Esophagus mucosa (tissue), 1 donor: Measurements from ENCODE around the gene SRRM2. TPM values are rescaled to one million over a fixed set of nuclear protein-coding genes. Genes with fewer than 3 reads are reported as not detected.

Experiments used
- ATAC-seq: fragments of 200-7000 bp; cut with Tn5 transposase; one replicate; pipeline ENCODE4 v1.9.1; 2020
- total RNA-seq: library from RNA; stranded (reverse); gene quantifications from one replicate; pipeline ENCODE4 v1.2.4, GENCODE V29; 2023
- donor health status: DM: yes; HTN: yes; CAD: no.

The SRRM2 gene
- total RNA-seq, 1 donor from 2014 or later, result 280 TPM

DNA sequence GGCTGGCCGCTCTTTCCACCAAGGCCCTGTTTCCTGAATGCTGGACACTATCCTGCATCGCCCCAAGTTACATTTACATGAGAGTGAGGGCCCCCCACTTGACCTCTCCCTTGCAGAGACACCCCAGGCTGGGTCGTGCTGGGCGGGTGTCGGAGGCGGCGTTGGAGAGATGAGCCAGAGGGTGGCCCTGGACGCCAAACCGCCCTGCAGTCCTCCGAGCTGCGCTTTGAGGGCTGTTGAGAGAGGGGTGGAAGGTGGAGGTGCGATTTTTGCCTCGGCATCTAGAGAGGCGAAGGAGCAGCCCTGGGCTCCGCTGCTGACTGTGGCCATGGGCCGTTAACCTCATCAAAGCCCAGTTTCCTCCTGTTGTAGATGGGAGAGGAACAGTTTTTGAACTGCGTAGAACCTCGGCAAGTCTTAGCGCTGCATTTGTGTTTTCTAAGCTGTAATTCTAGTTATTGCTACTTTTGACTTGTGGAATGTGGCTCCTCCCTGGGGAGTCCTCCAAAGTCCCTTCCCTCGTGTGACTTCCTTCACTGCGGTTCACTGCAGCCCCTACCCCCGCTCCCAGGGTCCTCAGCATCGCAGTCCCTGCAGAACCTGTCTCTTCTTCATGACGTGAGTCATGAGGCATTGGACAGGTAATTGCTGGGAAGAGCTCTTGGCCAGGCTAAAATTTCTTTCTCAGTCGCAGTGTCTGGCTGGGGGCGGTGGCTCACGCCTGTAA, 25.6 kb downstream of the SRRM2 start:
- peak; percentile 42 for ATAC-seq

GRCh38 chr16:2778630-2778958, 26.2 kb downstream of the SRRM2 start:
- ATAC-seq, result no peak

DNA sequence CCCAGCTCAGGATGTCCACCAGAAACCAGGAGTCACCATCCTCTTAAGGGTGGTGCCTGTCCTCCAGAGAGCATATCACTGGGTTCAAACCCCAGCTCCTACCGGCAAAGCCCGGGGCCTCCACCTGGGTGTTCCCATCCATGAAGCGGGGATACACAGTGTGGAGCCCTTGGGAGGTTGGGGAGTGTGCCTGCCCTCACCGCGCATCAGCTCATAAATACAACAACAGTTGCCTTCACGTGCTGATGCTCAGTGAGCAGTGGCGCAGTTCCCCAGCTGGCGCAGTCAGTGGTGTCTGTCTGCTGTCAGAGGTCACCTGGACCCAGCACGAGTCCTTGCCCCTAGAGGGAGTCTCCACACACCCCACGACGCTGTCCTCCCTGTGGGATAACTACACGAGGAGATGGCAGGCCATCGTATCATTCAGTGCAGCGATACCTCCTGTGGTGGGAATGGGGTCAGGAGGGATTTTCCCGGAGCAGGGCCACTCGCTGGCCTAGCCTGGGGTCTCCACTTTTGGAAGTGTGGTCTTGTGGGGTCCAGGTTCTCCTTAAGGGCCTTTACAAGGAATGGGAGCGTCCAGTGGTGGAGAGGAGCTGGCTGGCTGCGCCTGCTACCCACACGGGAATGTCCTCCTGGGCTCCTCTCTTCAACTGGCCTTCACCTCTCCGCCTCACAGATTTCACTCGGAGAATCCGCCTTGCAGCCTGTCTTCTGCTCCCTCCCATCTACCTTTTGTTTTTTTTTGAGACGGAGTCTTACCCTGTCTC, 26.9 kb downstream of the SRRM2 start:
- no peak for ATAC-seq

- ATAC-seq, result no peak
These were observed 27.8 kb downstream of the SRRM2 start for GRCh38 chr16:2779978-2780898.

GRCh38 chr16:2782583-2783351, 30.3 kb downstream of the SRRM2 start:
- ATAC-seq, result no peak

GRCh38 chr16:2783581-2784357, 31.3 kb downstream of the SRRM2 start:
- ATAC-seq, result no peak

DNA sequence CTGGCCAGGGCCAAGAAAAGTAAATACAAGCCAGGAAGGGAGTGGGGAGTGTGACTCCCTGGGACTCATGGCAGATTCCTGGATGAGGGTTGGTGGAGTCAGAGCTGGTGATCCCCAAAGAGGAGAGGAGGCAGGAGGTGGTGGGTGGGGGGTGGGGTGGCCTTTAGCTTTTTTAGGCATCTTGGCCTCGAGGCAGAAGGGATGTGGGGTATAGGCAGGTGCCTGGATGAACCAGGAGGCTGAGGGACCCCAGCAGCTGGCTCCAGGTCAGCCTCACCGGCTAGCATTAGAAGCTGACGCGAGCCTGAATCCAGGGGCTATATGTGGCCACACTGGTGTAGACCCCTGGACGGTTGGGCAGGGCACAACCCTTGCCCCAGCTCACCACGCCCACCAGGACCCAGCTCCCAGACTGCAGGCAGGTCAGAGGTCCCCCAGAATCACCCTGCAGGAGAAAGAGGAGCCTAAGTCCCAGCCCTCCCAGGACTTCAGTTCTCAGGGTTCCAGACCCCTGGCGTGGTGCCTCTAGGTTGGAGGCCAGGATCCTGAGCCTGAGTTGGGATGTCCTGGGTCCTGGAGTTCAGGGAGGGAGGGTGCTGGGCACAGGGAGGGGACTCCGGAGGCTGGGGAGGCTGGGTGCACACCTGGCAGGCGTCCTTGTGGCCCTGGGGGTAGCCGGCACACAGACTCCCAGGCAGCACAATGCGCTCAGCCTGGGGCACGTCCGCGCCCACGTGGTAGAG, 32.1 kb downstream of the SRRM2 start:
- peak; percentile 12 for ATAC-seq

GRCh38 chr16:2785101-2785991, 32.9 kb downstream of the SRRM2 start:
- peak; percentile 17 for ATAC-seq

GRCh38 chr16:2786061-2786825, 33.8 kb downstream of the SRRM2 start:
- no peak for ATAC-seq

DNA sequence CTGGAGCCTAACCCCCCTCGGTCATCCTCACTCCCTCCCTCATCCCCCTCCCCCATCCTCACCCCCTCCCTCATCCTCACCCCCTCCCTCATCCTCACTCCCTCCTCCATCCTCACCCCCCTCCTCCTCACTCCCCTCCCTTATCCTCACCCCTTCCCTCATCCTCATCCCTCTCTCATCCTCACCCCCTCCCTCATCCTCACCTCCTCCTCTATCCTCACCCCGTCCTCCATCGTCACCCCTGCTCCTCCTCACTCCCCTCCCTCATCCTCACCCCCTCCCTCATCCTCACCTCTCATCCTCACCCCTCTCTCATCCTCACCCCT, 34.4 kb downstream of the SRRM2 start:
- ATAC-seq, result no peak

DNA sequence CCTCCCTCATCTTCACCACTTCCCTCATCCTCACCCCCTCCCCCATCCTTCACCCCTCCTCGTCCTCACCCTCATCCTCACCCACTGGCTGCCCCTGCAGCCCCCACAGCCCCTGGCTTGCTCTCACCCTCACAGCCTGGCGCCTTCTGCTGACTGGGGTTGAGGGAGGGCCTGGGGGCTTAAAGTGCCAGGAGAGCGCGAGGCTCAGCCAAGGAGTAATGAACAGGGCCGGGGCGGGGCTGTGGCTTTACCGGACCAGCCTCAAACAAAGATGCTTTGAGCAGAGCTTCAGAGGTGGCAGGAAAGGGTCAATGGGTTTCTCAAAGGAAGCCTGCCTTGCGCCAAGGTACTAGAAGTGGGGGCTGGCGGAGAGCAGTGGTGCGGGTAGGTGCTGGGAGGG, 35.0 kb downstream of the SRRM2 start, which contains the start of gene PRSS33:
PRSS33 (minus strand) TSS at position 155 of the 400 bp plus-strand sequence. CDS start 1,013 bp downstream, outside the sequence.
- no peak for ATAC-seq

DNA sequence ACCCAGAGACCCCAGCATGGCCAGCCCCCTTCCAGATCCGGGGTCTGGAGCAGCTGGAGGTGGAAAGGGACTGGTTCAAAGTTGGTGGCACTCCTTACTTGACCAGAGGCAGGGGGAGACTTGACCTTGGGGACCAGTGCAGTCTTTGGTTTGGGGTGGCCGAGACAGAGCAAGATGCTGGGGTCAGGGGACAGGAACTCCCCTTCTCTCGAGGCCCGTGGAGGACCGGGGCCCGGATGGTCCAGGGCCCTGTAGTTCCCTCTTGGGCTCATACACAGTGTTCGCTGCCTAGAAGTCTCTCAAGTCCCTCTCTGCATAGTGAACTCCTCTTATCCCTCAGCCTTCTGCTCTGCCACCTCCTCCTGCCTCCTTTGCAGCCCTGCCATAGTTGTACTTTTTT, 35.5 kb downstream of the SRRM2 start:
- ATAC-seq, result no peak

- ATAC-seq, result no peak
These were observed 38.2 kb downstream of the SRRM2 start for GRCh38 chr16:2790631-2791030.

GRCh38 chr16:2791174-2791573, 38.7 kb downstream of the SRRM2 start:
- no peak for ATAC-seq

DNA sequence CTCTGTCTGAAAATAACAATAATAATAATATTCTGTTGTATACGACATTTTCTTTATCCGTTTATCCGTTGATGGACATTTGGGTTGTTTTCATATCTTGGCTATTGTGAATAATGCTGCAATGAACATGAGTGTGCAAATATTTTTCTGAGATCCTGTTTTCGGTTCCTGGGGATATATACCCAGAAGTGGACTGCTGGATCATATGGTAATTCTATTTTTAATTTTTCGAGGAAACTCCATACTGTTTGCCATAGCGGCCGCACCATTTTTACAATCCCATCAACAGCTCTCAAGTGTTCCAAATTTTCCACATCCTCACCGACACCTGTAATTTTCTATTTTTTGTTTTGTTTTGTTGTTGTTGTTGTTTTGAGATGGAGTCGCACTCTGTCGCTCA, 40.5 kb downstream of the SRRM2 start:
- no peak for ATAC-seq

DNA sequence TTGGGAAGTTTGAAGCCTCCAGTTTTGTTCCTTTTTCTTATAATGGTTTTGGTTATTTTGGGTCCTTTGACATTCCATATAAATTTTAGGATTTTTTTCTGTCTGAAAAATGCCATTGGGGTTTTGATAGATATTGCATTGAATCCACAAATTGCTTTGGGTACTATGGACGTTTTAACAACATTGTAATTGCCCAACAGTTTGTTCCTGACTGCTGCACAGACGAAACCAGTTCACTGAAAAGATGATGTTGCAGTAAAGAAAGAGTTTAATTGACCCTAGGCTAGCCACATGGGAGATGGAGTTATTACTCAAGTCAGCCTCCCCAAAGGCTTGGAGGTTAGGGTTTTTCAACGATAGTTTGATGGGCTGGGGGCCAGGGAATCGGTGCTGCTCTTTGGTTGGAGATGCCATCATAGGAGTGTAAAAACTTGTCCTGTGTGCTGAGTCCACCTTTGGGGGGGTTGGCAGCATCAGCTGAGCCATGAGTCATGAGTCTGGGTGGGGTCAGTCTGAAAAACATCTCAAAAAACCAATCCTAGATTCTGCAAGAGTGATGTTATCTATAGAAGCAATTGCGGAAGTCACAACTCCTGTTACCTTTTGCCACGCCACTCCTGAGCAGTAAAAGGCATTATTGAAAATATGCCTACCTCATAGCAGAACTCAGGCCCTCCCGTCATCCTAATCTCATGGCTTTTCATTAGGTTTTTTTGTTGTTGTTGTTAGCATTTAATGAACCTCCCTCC, 43.1 kb downstream of the SRRM2 start:
- ATAC-seq, result no peak

DNA sequence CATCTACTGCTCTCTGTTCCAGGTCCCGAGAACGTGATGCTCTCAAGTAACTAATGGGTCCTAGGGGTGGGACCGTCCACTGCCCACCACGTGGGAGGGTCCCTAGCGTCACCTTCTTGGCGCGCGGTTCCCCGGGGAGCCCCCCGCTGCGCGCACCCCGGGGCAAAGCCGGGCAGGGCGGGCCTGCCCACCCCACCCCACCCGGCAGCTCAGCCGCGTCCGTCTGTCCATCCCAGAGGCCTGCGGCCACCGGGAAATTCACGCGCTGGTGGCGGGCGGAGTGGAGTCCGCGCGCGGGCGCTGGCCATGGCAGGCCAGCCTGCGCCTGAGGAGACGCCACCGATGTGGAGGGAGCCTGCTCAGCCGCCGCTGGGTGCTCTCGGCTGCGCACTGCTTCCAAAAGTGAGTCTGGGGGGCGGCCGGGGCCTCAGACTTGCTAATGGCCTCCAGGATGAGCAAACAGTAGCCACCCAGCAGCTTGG, 46.3 kb downstream of the SRRM2 start:
- no peak for ATAC-seq
